Transverse colon (tissue), 4 donors: ENCODE results near the gene PRSS36. TPM values are rescaled to one million over a fixed set of nuclear protein-coding genes. Genes with fewer than 3 reads are reported as not detected.

ENCODE experiments used
- DNase-seq: peaks from one replicate; pipeline ENCODE4 v3.0.0-alpha.2; 2019
- H3K27ac ChIP-seq, 4 donors: fragments of 200-600 bp; sonication (generic); 2 replicates each; pipeline ENCODE4 v1.5.1; 2016 to 2018; ENCODE audit warnings: inconsistent platforms in 4 of 4
- H3K27me3 ChIP-seq: fragments of 200-600 bp; sonication (generic); 2 replicates; pipeline ENCODE4 v1.5.1; 2017; ENCODE audit warnings: inconsistent platforms
- H3K36me3 ChIP-seq, 4 donors: fragments of 200-600 bp; sonication (generic); 2 replicates each; pipeline ENCODE4 v1.5.1; 2017 to 2019; ENCODE audit warnings: inconsistent platforms in 4 of 4
- H3K4me1 ChIP-seq, 4 donors: fragments of 200-600 bp; sonication (generic); 2 replicates each; pipeline ENCODE4 v1.5.1; 2017 to 2020; ENCODE audit warnings: inconsistent platforms in 4 of 4
- H3K4me3 ChIP-seq, 4 donors: fragments of 200-600 bp; sonication (generic); 1 replicate in 1 of 4; 2 replicates in 3 of 4; pipeline versions ENCODE4 v1.5.1 to v1.6.1; 2017 to 2019; ENCODE audit warnings: inconsistent platforms in 4 of 4
- H3K9me3 ChIP-seq, 2 donors: fragments of 200-600 bp; sonication (generic); 2 replicates each; pipeline ENCODE4 v1.5.1; 2017 to 2019; ENCODE audit warnings: inconsistent platforms in 2 of 2
- EP300 ChIP-seq: sonication (generic); formaldehyde crosslinking; IDR thresholded peaks from one replicate; pipeline ENCODE4 v1.6.1; 2017; ENCODE audit warnings: antibody characterized with exemption, low read depth
- POLR2A ChIP-seq: fragments of 450-650 bp; IDR thresholded peaks from one replicate; pipeline ENCODE4 v1.6.1; 2016; ENCODE audit warnings: antibody characterized with exemption, mild to moderate bottlenecking, moderate library complexity
- POLR2AphosphoS5 ChIP-seq, 3 donors: sonication (generic); formaldehyde crosslinking; IDR thresholded peaks; one replicate each; pipeline ENCODE4 v1.6.1; 2016; ENCODE audit warnings: antibody characterized with exemption in 3 of 3
- WGBS, 2 donors: methylation state at CpG; one replicate each; pipeline ENCODE4 v1.1.5; 2018; ENCODE audit warnings: low coverage in 1 of 2; 5-methylcytosine and 5-hydroxymethylcytosine counted together
- in situ Hi-C, 4 donors: fragments of 200-750 bp; cut with MboI; loops; one replicate each; pipeline versions ENCODE4 v1.15.0 to v1.15.1; 2017; ENCODE audit warnings: low sequenced_read_pairs in 3 of 4, low pct_ligation_motif_present in 1 of 4, low pct_unique_long_range_greater_than_20kb in 1 of 4
- intact Hi-C: fragments of 100-400 bp; cut with DNase I; formaldehyde crosslinking; loops from one replicate; pipeline ENCODE4 v1.15.1; 2023; ENCODE audit warnings: low total_unique reads
- total RNA-seq, 4 donors: library from RNA; depleted of rRNA; stranded (reverse); fragments of >200 nt; gene quantifications; one replicate each; pipeline ENCODE4 v1.1.0, GENCODE V29; 2016
- TF ChIP-seq, protein P1 (sequence below), 5 experiments: fragments of 200-600 bp in 3 of 5; fragments of 450-650 bp in 2 of 5; sonication (generic) in 3 of 5; IDR thresholded peaks; 1 replicate in 2 of 5; 2 replicates in 3 of 5; pipeline ENCODE4 v1.5.1; 2016 to 2017; ENCODE audit warnings: antibody characterized with exemption in 5 of 5, inconsistent platforms in 3 of 5, mild to moderate bottlenecking in 2 of 5, moderate library complexity in 1 of 5

The PRSS36 gene
- total RNA-seq, 4 donors from 2014 or later: 8.1 to 42.3 (median 9.8) TPM; not detected in 1

- Histone ChIP-seq H3K4me3 (no peak overlapping the region), H3K27ac (peak overlapping the region in 1 of 4 donors; percentile 26), H3K4me1 (peaks cover 0 to 7% (median 2%) of the 10 kb centered on the region in 4 donors), H3K36me3 (no peaks in the 10 kb centered on the region), H3K27me3 (peaks cover 16% of the 10 kb centered on the region), H3K9me3 (no peaks in the 10 kb centered on the region)
- TF ChIP-seq, protein P1, sequence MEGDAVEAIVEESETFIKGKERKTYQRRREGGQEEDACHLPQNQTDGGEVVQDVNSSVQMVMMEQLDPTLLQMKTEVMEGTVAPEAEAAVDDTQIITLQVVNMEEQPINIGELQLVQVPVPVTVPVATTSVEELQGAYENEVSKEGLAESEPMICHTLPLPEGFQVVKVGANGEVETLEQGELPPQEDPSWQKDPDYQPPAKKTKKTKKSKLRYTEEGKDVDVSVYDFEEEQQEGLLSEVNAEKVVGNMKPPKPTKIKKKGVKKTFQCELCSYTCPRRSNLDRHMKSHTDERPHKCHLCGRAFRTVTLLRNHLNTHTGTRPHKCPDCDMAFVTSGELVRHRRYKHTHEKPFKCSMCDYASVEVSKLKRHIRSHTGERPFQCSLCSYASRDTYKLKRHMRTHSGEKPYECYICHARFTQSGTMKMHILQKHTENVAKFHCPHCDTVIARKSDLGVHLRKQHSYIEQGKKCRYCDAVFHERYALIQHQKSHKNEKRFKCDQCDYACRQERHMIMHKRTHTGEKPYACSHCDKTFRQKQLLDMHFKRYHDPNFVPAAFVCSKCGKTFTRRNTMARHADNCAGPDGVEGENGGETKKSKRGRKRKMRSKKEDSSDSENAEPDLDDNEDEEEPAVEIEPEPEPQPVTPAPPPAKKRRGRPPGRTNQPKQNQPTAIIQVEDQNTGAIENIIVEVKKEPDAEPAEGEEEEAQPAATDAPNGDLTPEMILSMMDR (IDR thresholded peaks at IDR 0.05): no peak
- TF ChIP-seq EP300: no peak
- DNase-seq: peak; percentile 11
- 76 to 100% methylated on average over 1 to 5 of the region's 5 CpGs for WGBS, 2 donors
- in situ Hi-C loops: no loop called here
- intact Hi-C loops: no loop called here
Measured at GRCh38 chr16:31149332-31149731, 534 bp downstream of the PRSS36 start.

DNA sequence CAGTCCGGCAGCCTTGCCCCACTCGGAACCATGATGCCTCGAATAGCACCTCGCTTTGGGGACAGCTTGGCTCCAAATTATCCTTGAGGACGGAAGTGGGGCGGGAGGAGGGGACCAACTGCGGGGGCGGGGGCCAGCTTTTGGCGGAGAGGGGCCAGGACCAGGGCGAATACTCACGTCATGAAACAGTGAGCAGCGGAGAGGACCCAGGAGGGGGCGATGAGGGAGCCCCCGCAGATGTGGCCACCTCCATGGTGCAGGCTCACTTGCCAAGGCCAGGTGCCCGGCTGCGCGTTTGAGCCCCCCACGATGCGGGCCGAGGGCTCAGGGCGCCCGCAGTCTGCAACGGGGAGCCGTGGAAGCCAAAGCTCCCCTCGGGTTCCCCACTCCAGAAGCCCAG, 970 bp downstream of the PRSS36 start:
- DNase-seq: no peak
- H3K4me1 ChIP-seq: peaks cover 0 to 7% (median 2%) of the 10 kb centered on the region in 4 donors
- H3K36me3 ChIP-seq: no peaks in the 10 kb centered on the region
- in situ Hi-C loops: no loop called here
- no peak overlapping the region for H3K4me3 ChIP-seq
- no peaks in the 10 kb centered on the region for H3K9me3 ChIP-seq
- WGBS, 2 donors: 70 to 84% methylated on average over 2 to 21 of the region's 25 CpGs
- TF ChIP-seq POLR2A: no peak
- TF ChIP-seq, protein P1 (IDR thresholded peaks at IDR 0.05): no peak
- no peak for TF ChIP-seq POLR2AphosphoS5 (IDR thresholded peaks at IDR 0.05)
- TF ChIP-seq EP300: no peak
- intact Hi-C loops: no loop called here
- peaks cover 16% of the 10 kb centered on the region for H3K27me3 ChIP-seq
- H3K27ac ChIP-seq: no peak overlapping the region

DNA sequence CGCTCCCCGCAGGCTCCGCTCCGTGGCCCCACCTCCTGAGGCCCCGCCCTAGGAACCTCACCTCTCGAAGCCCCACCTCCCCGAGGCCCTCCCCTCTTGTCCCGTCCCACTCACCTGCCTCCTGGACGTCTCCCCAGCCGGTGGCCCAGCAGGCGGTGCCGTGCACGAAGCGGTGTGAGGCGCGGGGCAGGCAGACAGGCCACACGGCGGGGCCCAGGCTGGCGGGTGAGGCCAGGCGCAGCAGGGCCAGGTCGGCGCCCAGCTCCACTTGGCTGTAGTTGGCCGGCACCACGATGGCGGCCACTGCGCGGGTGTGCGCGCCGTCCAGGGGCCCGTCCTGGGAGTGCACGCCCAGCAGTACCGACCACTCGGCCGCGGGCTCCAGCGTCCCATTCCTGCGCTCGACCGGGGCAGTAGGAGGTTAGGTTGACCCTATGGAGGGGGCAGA, 1.6 kb downstream of the PRSS36 start:
- TF ChIP-seq POLR2AphosphoS5 (IDR thresholded peaks at IDR 0.05) (peak in 1 of 3 donors; percentile 45), EP300 (no peak), POLR2A (peak; percentile 18)
- TF ChIP-seq, protein P1 (IDR thresholded peaks at IDR 0.05): peak in 2 of 5 experiments; percentile 8 to 47
- Histone ChIP-seq H3K4me1 (peaks cover 0 to 7% (median 2%) of the 10 kb centered on the region in 4 donors), H3K27ac (no peak overlapping the region), H3K4me3 (peak overlapping the region in 2 of 4 donors; percentile 18 to 19), H3K27me3 (peaks cover 16% of the 10 kb centered on the region), H3K9me3 (no peaks in the 10 kb centered on the region), H3K36me3 (no peaks in the 10 kb centered on the region)
- in situ Hi-C loops (no loop called here), intact Hi-C loops (no loop called here)
- DNase-seq: peak; percentile 88
- 38% methylated on average over 25 of the region's 40 CpGs; no CpG with 5 or more reads in 1 of the 2 donors for WGBS, 2 donors

- in situ Hi-C loops: no loop called here
Measured at GRCh38 chr16:31147574-31147973, 2.3 kb downstream of the PRSS36 start.

More at GRCh38 chr16:31147574-31147973, 2.3 kb downstream of the PRSS36 start:
- H3K27ac ChIP-seq: no peak overlapping the region
- peaks cover 16% of the 10 kb centered on the region for H3K27me3 ChIP-seq
- intact Hi-C loops: no loop called here
- no peak for DNase-seq
- no peaks in the 10 kb centered on the region for H3K36me3 ChIP-seq
- no peak for TF ChIP-seq EP300
- TF ChIP-seq POLR2AphosphoS5 (IDR thresholded peaks at IDR 0.05): no peak
- TF ChIP-seq, protein P1 (IDR thresholded peaks at IDR 0.05): no peak
- no peak for TF ChIP-seq POLR2A
- no peak overlapping the region for H3K4me3 ChIP-seq
- no peaks in the 10 kb centered on the region for H3K9me3 ChIP-seq
- H3K4me1 ChIP-seq: peaks cover 0 to 11% (median 7%) of the 10 kb centered on the region in 4 donors
- WGBS, 2 donors: 83 to 88% methylated on average over 3 of the region's 3 CpGs
